Fibroblast of upper back skin (primary cell): ENCODE data around the gene PBRM1.

ENCODE experiments used
- DNase-seq: peaks from one replicate; pipeline ENCODE4 v3.0.0-alpha.2; 2013

The PBRM1 gene

GRCh38 chr3:52523386-52524257, 162.1 kb downstream of the PBRM1 start:
- no peak for DNase-seq

- DNase-seq: no peak
Observed at GRCh38 chr3:52522651-52523251, 163.0 kb downstream of the PBRM1 start.

GRCh38 chr3:52521881-52522650, 163.6 kb downstream of the PBRM1 start:
- no peak for DNase-seq

GRCh38 chr3:52521488-52521824, 164.3 kb downstream of the PBRM1 start:
- no peak for DNase-seq

- DNase-seq: no peak
Observed at GRCh38 chr3:52520716-52521487, 164.8 kb downstream of the PBRM1 start.

GRCh38 chr3:52520141-52520667, 165.5 kb downstream of the PBRM1 start:
- no peak for DNase-seq

- DNase-seq: no peak
Observed at GRCh38 chr3:52519445-52520140, 166.1 kb downstream of the PBRM1 start.

GRCh38 chr3:52518723-52519444, 166.8 kb downstream of the PBRM1 start:
- DNase-seq: no peak

GRCh38 chr3:52517796-52518722, 167.7 kb downstream of the PBRM1 start:
- DNase-seq: no peak

GRCh38 chr3:52516509-52517195, 169.1 kb downstream of the PBRM1 start:
- no peak for DNase-seq

- DNase-seq: no peak
Observed at GRCh38 chr3:52515192-52515591, 170.5 kb downstream of the PBRM1 start.

- DNase-seq: no peak
Observed at GRCh38 chr3:52514576-52514975, 171.1 kb downstream of the PBRM1 start.

- DNase-seq: no peak
Observed at GRCh38 chr3:52513281-52513680, 172.4 kb downstream of the PBRM1 start.

- no peak for DNase-seq
Observed at GRCh38 chr3:52512727-52513126, 173.0 kb downstream of the PBRM1 start.

GRCh38 chr3:52512105-52512504, 173.6 kb downstream of the PBRM1 start:
- no peak for DNase-seq

- DNase-seq: no peak
Observed at GRCh38 chr3:52511509-52511908, 174.2 kb downstream of the PBRM1 start.

- DNase-seq: no peak
Observed at GRCh38 chr3:52509753-52510328, 175.9 kb downstream of the PBRM1 start.

GRCh38 chr3:52507359-52507758, 178.4 kb downstream of the PBRM1 start:
- peak; percentile 19 for DNase-seq

GRCh38 chr3:52506266-52506966, 179.3 kb downstream of the PBRM1 start:
- DNase-seq: no peak
